Stomach (tissue), 9 donors: ENCODE results near the gene BCAS1. TPM values are rescaled to one million over a fixed set of nuclear protein-coding genes. Genes with fewer than 3 reads are reported as not detected.

ENCODE experiments used
- DNase-seq, 2 donors: peaks; one replicate each; pipeline versions ENCODE4 v3.0.0 to v3.0.0-alpha.2; 2013 to 2019
- H3K27ac ChIP-seq, 5 donors: fragments of 200-600 bp in 4 of 5; sonication (generic) in 4 of 5; one replicate each; pipeline ENCODE4 v1.5.1; 2013 to 2019; ENCODE audit warnings: mild to moderate bottlenecking in 1 of 5, moderate library complexity in 1 of 5
- H3K27me3 ChIP-seq, 3 donors: fragments of 200-600 bp; sonication (generic); one replicate each; pipeline ENCODE4 v1.5.1; 2017 to 2019; ENCODE audit warnings: mixed run types in 1 of 3
- H3K36me3 ChIP-seq, 4 donors: fragments of 200-600 bp; sonication (generic); 1 replicate in 3 of 4; 2 replicates in 1 of 4; pipeline ENCODE4 v1.5.1; 2016 to 2019
- H3K4me1 ChIP-seq, 4 donors: fragments of 200-600 bp; sonication (generic); one replicate each; pipeline ENCODE4 v1.5.1; 2016 to 2019
- H3K4me3 ChIP-seq, 4 donors: fragments of 200-600 bp; sonication (generic) in 3 of 4; one replicate each; pipeline ENCODE4 v1.5.1; 2016 to 2019; ENCODE audit warnings: mild to moderate bottlenecking in 1 of 4
- H3K9me3 ChIP-seq, 4 donors: fragments of 200-600 bp; sonication (generic); one replicate each; pipeline ENCODE4 v1.5.1; 2016 to 2019
- CTCF ChIP-seq, 7 experiments: fragments of 450-650 bp in 4 of 7; fragments of 200-600 bp in 3 of 7; sonication (generic) in 3 of 7; IDR thresholded peaks; one replicate each; pipeline ENCODE4 v1.5.1; 2016 to 2019; ENCODE audit warnings: antibody characterized with exemption in 7 of 7, control low read depth in 2 of 7, mild to moderate bottlenecking in 1 of 7
- EP300 ChIP-seq: sonication (generic); formaldehyde crosslinking; IDR thresholded peaks from one replicate; pipeline ENCODE4 v1.6.1; 2017; ENCODE audit warnings: antibody characterized with exemption
- POLR2A ChIP-seq, 4 donors: fragments of 450-650 bp; IDR thresholded peaks; one replicate each; pipeline ENCODE4 v1.6.1; 2016; ENCODE audit warnings: antibody characterized with exemption in 4 of 4, control low read depth in 2 of 4, mild to moderate bottlenecking in 1 of 4, moderate library complexity in 1 of 4
- POLR2AphosphoS5 ChIP-seq, 3 donors: sonication (generic); formaldehyde crosslinking; IDR thresholded peaks; one replicate each; pipeline ENCODE4 v1.6.1; 2016; ENCODE audit warnings: antibody characterized with exemption in 3 of 3
- WGBS, 5 donors: extraction: QIAGEN DNeasy Blood & Tissue Kit in 3 of 5; methylation state at CpG; one replicate each; pipeline versions ENCODE4 v1.1.5 to v1.1.7; 2013 to 2018; 5-methylcytosine and 5-hydroxymethylcytosine counted together
- intact Hi-C: fragments of 100-400 bp; cut with DNase I; formaldehyde crosslinking; loops from one replicate; pipeline ENCODE4 v1.15.1; 2023; ENCODE audit warnings: low total_unique reads
- polyA plus RNA-seq, 3 donors: library from polyadenylated mRNA; stranded (reverse); fragments of 200-250 nt; gene quantifications; one replicate each; pipeline ENCODE4 v1.2.3, GENCODE V29; 2013
- total RNA-seq, 5 donors: library from RNA; depleted of rRNA; stranded (reverse); fragments of >200 nt; gene quantifications; one replicate each; pipeline versions ENCODE4 v1.1.0 to v1.2.3, GENCODE V29; 2014 to 2016
- donor health status: healthy with polysubstance abuse.
- donor health status: Bipolar disorder and iron deficiency.
- donor health status: healthy.

Gene BCAS1
- total and polyA plus RNA-seq, 8 donors: 6.3 to 145 (median 84.6) TPM

- no peak for TF ChIP-seq POLR2AphosphoS5 (IDR thresholded peaks at IDR 0.05)
- no peaks in the 10 kb centered on the region for H3K9me3 ChIP-seq
- no peak overlapping the region for H3K4me3 ChIP-seq
- peaks cover 0 to 7% (median 3%) of the 10 kb centered on the region in 4 donors for H3K36me3 ChIP-seq
- whole genome bisulfite sequencing, 5 donors: 84 to 88% (median 85%) methylated on average over 9 of the region's 9 CpGs
- DNase-seq: no peak
- intact Hi-C loops: no loop called here
- H3K4me1 ChIP-seq: no peaks in the 10 kb centered on the region
- no peaks in the 10 kb centered on the region for H3K27me3 ChIP-seq
- H3K27ac ChIP-seq: no peak overlapping the region
Measured at GRCh38 chr20:53963635-53964034, 106.8 kb downstream of the BCAS1 start.

DNA sequence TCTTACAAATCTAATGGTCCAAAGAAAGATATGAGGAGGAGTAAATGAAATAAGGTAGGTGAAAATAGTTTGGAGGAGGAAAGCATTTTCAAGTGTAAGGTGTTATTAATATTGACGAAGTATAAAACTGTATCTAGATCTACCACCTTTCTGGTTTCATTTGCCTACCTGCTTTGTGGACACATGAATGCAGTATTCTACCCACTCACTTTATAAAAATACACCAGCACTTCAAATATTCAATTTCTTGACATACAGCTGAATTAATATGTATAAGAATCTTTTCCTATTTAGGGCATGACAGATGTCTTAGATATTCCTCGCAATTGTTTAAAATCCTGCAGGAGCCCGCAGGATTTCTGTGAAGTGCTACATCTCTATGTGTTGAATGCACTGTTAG, 108.0 kb downstream of the BCAS1 start:
- H3K27me3 ChIP-seq: no peaks in the 10 kb centered on the region
- no peak for TF ChIP-seq CTCF (IDR thresholded peaks at IDR 0.05)
- TF ChIP-seq POLR2AphosphoS5 (IDR thresholded peaks at IDR 0.05): no peak
- TF ChIP-seq POLR2A (IDR thresholded peaks at IDR 0.05): no peak
- no peak for TF ChIP-seq EP300
- no peaks in the 10 kb centered on the region for H3K9me3 ChIP-seq
- no peak for DNase-seq
- peaks cover 0 to 7% (median 3%) of the 10 kb centered on the region in 4 donors for H3K36me3 ChIP-seq
- no peak overlapping the region for H3K4me3 ChIP-seq
- H3K4me1 ChIP-seq: no peaks in the 10 kb centered on the region
- H3K27ac ChIP-seq: no peak overlapping the region
- 96 to 99% (median 98%) methylated on average over 3 of the region's 3 CpGs for WGBS, 5 donors
- intact Hi-C loops: no loop called here

- 70 to 80% (median 71%) methylated on average over 4 of the region's 4 CpGs for WGBS, 5 donors
- H3K27ac ChIP-seq: no peak overlapping the region
- H3K4me1 ChIP-seq: no peaks in the 10 kb centered on the region
- no peak for TF ChIP-seq POLR2A (IDR thresholded peaks at IDR 0.05)
- no peak for TF ChIP-seq POLR2AphosphoS5 (IDR thresholded peaks at IDR 0.05)
- TF ChIP-seq CTCF (IDR thresholded peaks at IDR 0.05): no peak
- no peak for TF ChIP-seq EP300
- H3K36me3 ChIP-seq: peaks cover 0 to 5% (median 2%) of the 10 kb centered on the region in 4 donors
- intact Hi-C loops: no loop called here
- H3K4me3 ChIP-seq: no peak overlapping the region
- no peak for DNase-seq
- no peaks in the 10 kb centered on the region for H3K9me3 ChIP-seq
- no peaks in the 10 kb centered on the region for H3K27me3 ChIP-seq
Measured at GRCh38 chr20:53961527-53961926, 108.9 kb downstream of the BCAS1 start.

DNA sequence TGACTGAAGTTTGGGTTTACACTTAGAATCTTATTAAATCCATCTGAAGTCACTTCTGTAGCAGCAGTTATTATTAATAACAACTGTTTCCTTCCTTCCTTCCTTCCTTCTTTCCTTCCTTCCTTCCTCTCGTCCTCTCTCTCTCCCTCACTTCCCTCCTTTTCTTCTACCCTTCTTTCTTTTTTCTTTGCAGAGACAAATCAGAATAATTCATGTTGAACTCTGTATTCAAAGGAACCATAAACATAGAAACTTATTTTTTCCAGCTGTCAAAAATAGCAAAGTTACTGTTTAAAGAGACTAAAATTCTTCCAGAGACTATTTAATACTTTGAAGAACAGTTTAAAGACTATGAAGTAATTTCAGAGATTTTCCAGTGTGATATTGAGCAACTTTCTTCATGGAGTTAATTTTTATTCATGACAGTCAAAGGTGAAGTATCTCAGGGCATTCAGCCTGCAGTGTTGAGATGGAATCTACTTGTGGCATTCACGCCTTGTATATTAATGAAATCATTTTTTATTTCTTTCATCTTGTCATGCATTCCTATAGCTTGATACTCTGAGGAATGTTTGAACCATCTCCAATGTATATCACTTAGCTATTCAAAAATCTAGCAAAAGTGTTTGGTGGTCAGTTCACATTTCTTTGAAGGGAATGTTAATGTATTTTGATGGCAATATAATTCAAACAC, 109.7 kb downstream of the BCAS1 start:
- DNase-seq: no peak
- Histone ChIP-seq H3K9me3 (no peaks in the 10 kb centered on the region), H3K4me1 (no peaks in the 10 kb centered on the region), H3K27ac (no peak overlapping the region), H3K36me3 (no peaks in the 10 kb centered on the region), H3K4me3 (no peak overlapping the region), H3K27me3 (no peaks in the 10 kb centered on the region)
- TF ChIP-seq POLR2A (IDR thresholded peaks at IDR 0.05) (no peak), CTCF (IDR thresholded peaks at IDR 0.05) (no peak), EP300 (no peak), POLR2AphosphoS5 (IDR thresholded peaks at IDR 0.05) (no peak)
- 57 to 81% (median 66%) methylated on average over 2 of the region's 2 CpGs for WGBS, 5 donors
- intact Hi-C loops: no loop called here

GRCh38 chr20:53959911-53960578, 110.3 kb downstream of the BCAS1 start:
- Histone ChIP-seq H3K27me3 (no peaks in the 10 kb centered on the region), H3K36me3 (no peaks in the 10 kb centered on the region), H3K4me3 (no peak overlapping the region), H3K4me1 (no peaks in the 10 kb centered on the region), H3K9me3 (no peaks in the 10 kb centered on the region), H3K27ac (no peak overlapping the region)
- TF ChIP-seq EP300 (no peak), CTCF (IDR thresholded peaks at IDR 0.05) (no peak), POLR2A (IDR thresholded peaks at IDR 0.05) (no peak), POLR2AphosphoS5 (IDR thresholded peaks at IDR 0.05) (no peak)
- intact Hi-C loops: no loop called here
- 74 to 79% (median 76%) methylated on average over 6 of the region's 6 CpGs for WGBS, 5 donors
- no peak for DNase-seq
